ENCODE data around the gene TXNRD2.

Gene TXNRD2

GRCh38 chr22:19957445-19957844 is 15.8 kb upstream of the TXNRD2 start:
- no peak overlapping the region for H3K4me3 ChIP-seq (ENCODE audit: control insufficient read depth, low read depth, low read length)
- no peak for TF ChIP-seq CTCF (conservative IDR thresholded peaks at IDR 0.05; ENCODE audit: control insufficient read depth, insufficient read depth, low read depth, low read length)
- no peak for DNase-seq (ENCODE audit: low read depth)

GRCh38 chr22:19955241-19956128 is 13.9 kb upstream of the TXNRD2 start:
- no peak for TF ChIP-seq CTCF (conservative IDR thresholded peaks at IDR 0.05; ENCODE audit: control insufficient read depth, insufficient read depth, low read depth, low read length)
- no peak overlapping the region for H3K4me3 ChIP-seq (ENCODE audit: control insufficient read depth, low read depth, low read length)
- no peak for DNase-seq (ENCODE audit: low read depth)

- H3K4me3 ChIP-seq (ENCODE audit: control insufficient read depth, low read depth, low read length), result no peak overlapping the region
- no peak for TF ChIP-seq CTCF (conservative IDR thresholded peaks at IDR 0.05; ENCODE audit: control insufficient read depth, insufficient read depth, low read depth, low read length)
- DNase-seq (ENCODE audit: low read depth), result no peak
Measured at GRCh38 chr22:19951346-19951745, 9.7 kb upstream of the TXNRD2 start.

- DNase-seq (ENCODE audit: low read depth), result no peak
- TF ChIP-seq CTCF (conservative IDR thresholded peaks at IDR 0.05; ENCODE audit: control insufficient read depth, insufficient read depth, low read depth, low read length), result no peak
- no peak overlapping the region for H3K4me3 ChIP-seq (ENCODE audit: control insufficient read depth, low read depth, low read length)
Measured at GRCh38 chr22:19948057-19948760, 6.6 kb upstream of the TXNRD2 start.

GRCh38 chr22:19943082-19944026 is 1.7 kb upstream of the TXNRD2 start:
- DNase-seq (ENCODE audit: low read depth), result peak; percentile 90
- TF ChIP-seq CTCF (conservative IDR thresholded peaks at IDR 0.05; ENCODE audit: control insufficient read depth, insufficient read depth, low read depth, low read length), result peak; percentile 16
- peak overlapping the region; percentile 84 for H3K4me3 ChIP-seq (ENCODE audit: control insufficient read depth, low read depth, low read length)
